Stimulated activated CD4-positive, alpha-beta T cell treated with anti-CD3 and anti-CD28 coated beads, Interleukin-2, amount 100 ng/mL, for 4 hours (primary cell): Measurements from ENCODE around the gene NOL11.
"Not testable (repeated sequence)": the region's sequence is repeated elsewhere in the genome, so short reads cannot be mapped to it uniquely, and the experiment has no call there.

Source experiments
- DNase-seq: peaks from one replicate; pipeline ENCODE4 v3.0.0-alpha.2; 2020; ENCODE audit warnings: low read depth

The NOL11 gene

GRCh38 chr17:67711916-67712315, 5.8 kb upstream of the NOL11 start:
- DNase-seq = no peak

GRCh38 chr17:67712375-67712774, 5.4 kb upstream of the NOL11 start:
- no peak for DNase-seq

- DNase-seq = no peak
Measured at GRCh38 chr17:67713169-67713568, 4.6 kb upstream of the NOL11 start.

- DNase-seq = no peak
Measured at GRCh38 chr17:67716405-67716798, 1.3 kb upstream of the NOL11 start.

GRCh38 chr17:67717192-67717623, 528 bp upstream of the NOL11 start:
- DNase-seq = no peak

- peak; percentile 31 for DNase-seq
Measured at GRCh38 chr17:67718325-67718941, 697 bp downstream of the NOL11 start.

- DNase-seq = no peak
Measured at GRCh38 chr17:67725373-67725791, 7.6 kb downstream of the NOL11 start.

GRCh38 chr17:67725807-67726206, 8.1 kb downstream of the NOL11 start:
- no peak for DNase-seq

- DNase-seq = not testable (repeated sequence)
Measured at GRCh38 chr17:67727152-67728039, 9.7 kb downstream of the NOL11 start.

GRCh38 chr17:67729903-67730302, 12.2 kb downstream of the NOL11 start:
- no peak for DNase-seq

GRCh38 chr17:67730731-67731130, 13.0 kb downstream of the NOL11 start:
- no peak for DNase-seq

- no peak for DNase-seq
Measured at GRCh38 chr17:67733449-67733848, 15.7 kb downstream of the NOL11 start.

- DNase-seq = no peak
Measured at GRCh38 chr17:67737145-67737544, 19.4 kb downstream of the NOL11 start.

GRCh38 chr17:67742025-67742424, 24.3 kb downstream of the NOL11 start:
- no peak for DNase-seq

- no peak for DNase-seq
Measured at GRCh38 chr17:67746704-67747571, 29.2 kb downstream of the NOL11 start.

- no peak for DNase-seq
Measured at GRCh38 chr17:67747681-67748235, 30.0 kb downstream of the NOL11 start.

- DNase-seq = no peak
Measured at GRCh38 chr17:67750067-67750466, 32.3 kb downstream of the NOL11 start.

- no peak for DNase-seq
Measured at GRCh38 chr17:67751101-67752074, 33.7 kb downstream of the NOL11 start.

GRCh38 chr17:67752160-67752559, 34.4 kb downstream of the NOL11 start:
- not testable (repeated sequence) for DNase-seq

- no peak for DNase-seq
Measured at GRCh38 chr17:67753026-67753425, 35.3 kb downstream of the NOL11 start.

- no peak for DNase-seq
Measured at GRCh38 chr17:67754001-67754400, 36.3 kb downstream of the NOL11 start.
